GM23248 (cell line): ENCODE data around the gene USP20.

ENCODE experiments used
- EZH2 ChIP-seq: fragments of 200-600 bp; sonication (generic); IDR thresholded peaks from 2 replicates; pipeline ENCODE4 v1.6.1; 2018; ENCODE audit warnings: antibody characterized with exemption, mild to moderate bottlenecking; ENCODE audit not compliant: insufficient read depth, poor library complexity, severe bottlenecking
- EZH2phosphoT487 ChIP-seq: fragments of 200-600 bp; sonication (generic); IDR thresholded peaks from 2 replicates; pipeline ENCODE4 v1.6.1; 2018; ENCODE audit warnings: antibody characterized with exemption, moderate library complexity, mild to moderate bottlenecking, low read depth; ENCODE audit not compliant: insufficient read depth

GRCh38 chr9:129888293-129889121 lies 53.2 kb downstream of the USP20 start:
- no peak for TF ChIP-seq EZH2phosphoT487
- TF ChIP-seq EZH2: no peak
